Measurements from ENCODE around the gene C19orf85. TPM values are rescaled to one million over a fixed set of nuclear protein-coding genes. Genes with fewer than 3 reads are reported as not detected.

C19orf85 gene
- total RNA-seq, 1 experiment from 2014 or later: 0.23 TPM

DNA sequence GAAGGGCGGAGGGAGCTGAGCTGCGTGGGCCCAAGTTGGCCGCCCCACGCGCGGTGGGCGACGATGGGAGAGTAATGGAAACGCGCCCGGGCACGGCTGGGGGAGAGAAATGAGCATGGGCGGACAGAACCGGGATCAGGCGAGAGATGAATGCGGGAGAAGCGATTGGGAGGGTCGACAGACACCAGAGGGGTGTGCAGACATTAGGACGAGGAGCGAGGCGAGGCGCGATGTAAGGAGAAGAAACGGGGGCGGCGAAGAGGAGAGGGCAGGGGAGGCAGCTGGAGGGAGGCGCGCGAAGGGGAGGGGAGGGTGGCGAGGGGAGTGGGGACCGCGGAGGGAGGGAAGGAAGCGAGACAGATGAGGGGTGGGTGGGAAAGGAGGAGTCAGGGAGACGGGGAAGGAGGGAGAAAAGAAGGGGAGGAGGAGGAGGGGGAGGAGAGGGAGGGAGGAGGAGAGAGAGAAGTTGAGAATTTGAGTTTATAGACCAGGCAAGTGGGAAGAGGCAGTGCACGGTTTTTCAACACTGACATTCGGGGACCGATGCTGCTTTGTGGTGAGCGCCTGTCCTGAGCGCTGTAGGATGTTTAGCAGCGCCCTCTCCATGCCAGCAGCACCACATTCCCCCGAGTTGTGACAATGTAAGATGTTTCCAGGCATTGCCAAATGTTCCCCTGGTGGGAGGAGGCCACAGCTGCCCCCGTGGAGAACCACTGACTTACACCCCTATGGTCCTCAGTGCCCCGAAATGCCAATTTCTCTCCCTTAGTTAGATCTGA is 21.3 kb downstream of the C19orf85 start, which contains the start of gene SHISA7:
TSS of gene SHISA7 (minus strand) at position 256 of the 779 bp plus-strand sequence. CDS start 437 bp downstream, outside the sequence.
- DNase-seq (ENCODE audit: unreplicated experiment): no peak
- Mint-ChIP-seq H3K4me1 (ENCODE audit: insufficient read depth, unreplicated experiment) (peaks cover 37% of the 10 kb centered on the region), H3K27ac (ENCODE audit: low read depth, unreplicated experiment) (no peak within 1 kb of the TSS), H3K9me3 (ENCODE audit: unreplicated experiment) (no peaks in the 10 kb centered on the region), H3K4me3 (ENCODE audit: unreplicated experiment) (no peak within 1 kb of the TSS), H3K27me3 (ENCODE audit: insufficient read depth, unreplicated experiment) (peaks cover 66% of the 10 kb centered on the region), H3K36me3 (ENCODE audit: insufficient read depth, unreplicated experiment) (no peaks in the 10 kb centered on the region)
- no TSS peak for BruUV-seq (replicated peaks)
- intact Hi-C loops (cut with micrococcal nuclease): no loop called here
- ChIA-PET POLR2A (no interaction called here), CTCF (no interaction called here)
- TF ChIP-seq, protein P1, sequence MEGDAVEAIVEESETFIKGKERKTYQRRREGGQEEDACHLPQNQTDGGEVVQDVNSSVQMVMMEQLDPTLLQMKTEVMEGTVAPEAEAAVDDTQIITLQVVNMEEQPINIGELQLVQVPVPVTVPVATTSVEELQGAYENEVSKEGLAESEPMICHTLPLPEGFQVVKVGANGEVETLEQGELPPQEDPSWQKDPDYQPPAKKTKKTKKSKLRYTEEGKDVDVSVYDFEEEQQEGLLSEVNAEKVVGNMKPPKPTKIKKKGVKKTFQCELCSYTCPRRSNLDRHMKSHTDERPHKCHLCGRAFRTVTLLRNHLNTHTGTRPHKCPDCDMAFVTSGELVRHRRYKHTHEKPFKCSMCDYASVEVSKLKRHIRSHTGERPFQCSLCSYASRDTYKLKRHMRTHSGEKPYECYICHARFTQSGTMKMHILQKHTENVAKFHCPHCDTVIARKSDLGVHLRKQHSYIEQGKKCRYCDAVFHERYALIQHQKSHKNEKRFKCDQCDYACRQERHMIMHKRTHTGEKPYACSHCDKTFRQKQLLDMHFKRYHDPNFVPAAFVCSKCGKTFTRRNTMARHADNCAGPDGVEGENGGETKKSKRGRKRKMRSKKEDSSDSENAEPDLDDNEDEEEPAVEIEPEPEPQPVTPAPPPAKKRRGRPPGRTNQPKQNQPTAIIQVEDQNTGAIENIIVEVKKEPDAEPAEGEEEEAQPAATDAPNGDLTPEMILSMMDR (IDR thresholded peaks at IDR 0.05; ENCODE audit: unreplicated experiment): no peak

DNA sequence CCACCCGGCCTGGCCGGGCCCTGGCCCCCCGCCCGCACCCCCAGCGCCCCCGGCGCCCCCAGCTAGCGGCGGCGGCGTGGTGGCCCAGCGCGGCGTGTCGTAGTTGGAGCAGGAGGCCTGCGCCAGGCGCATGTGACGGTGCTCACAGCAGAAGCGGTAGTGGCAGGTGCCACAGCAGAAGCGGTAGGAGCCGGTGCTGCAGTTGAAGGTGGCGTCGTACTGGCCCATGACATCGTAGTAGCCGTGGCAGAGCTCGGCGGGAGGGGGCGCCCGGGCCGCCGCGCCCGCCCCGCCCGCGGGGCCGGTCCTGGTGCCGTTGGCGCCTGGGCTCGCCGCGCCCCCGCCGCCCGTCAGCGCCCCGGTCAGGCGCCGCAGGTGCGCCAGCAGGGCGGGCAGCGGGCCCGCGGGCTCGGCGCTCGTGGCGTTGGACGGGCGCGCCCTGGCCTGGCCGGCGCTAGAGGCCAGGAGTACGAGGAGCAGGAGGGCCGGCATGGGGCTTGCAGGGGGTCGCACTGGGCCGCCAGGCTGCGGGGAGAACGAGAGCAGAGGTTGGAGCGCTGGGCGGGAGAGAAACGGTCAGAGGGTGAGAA is 22.1 kb downstream of the C19orf85 start:
- H3K27me3 Mint-ChIP-seq (ENCODE audit: insufficient read depth, unreplicated experiment): peaks cover 66% of the 10 kb centered on the region
- H3K27ac Mint-ChIP-seq (ENCODE audit: low read depth, unreplicated experiment): no peak overlapping the region
- no TSS peak for BruUV-seq (replicated peaks)
- H3K4me3 Mint-ChIP-seq (ENCODE audit: unreplicated experiment): no peak overlapping the region
- CTCF ChIA-PET: interaction anchor here (1.1 kb wide), 1 partner anchor 13 kb away, joined by 6 read pairs; no protein-coding TSS in a partner anchor
- DNase-seq (ENCODE audit: unreplicated experiment): no peak
- H3K36me3 Mint-ChIP-seq (ENCODE audit: insufficient read depth, unreplicated experiment): no peaks in the 10 kb centered on the region
- peaks cover 40% of the 10 kb centered on the region for H3K4me1 Mint-ChIP-seq (ENCODE audit: insufficient read depth, unreplicated experiment)
- TF ChIP-seq, protein P1 (IDR thresholded peaks at IDR 0.05; ENCODE audit: unreplicated experiment): no peak
- no peaks in the 10 kb centered on the region for H3K9me3 Mint-ChIP-seq (ENCODE audit: unreplicated experiment)
- intact Hi-C loops (cut with micrococcal nuclease): no loop called here
- POLR2A ChIA-PET: no interaction called here

DNA sequence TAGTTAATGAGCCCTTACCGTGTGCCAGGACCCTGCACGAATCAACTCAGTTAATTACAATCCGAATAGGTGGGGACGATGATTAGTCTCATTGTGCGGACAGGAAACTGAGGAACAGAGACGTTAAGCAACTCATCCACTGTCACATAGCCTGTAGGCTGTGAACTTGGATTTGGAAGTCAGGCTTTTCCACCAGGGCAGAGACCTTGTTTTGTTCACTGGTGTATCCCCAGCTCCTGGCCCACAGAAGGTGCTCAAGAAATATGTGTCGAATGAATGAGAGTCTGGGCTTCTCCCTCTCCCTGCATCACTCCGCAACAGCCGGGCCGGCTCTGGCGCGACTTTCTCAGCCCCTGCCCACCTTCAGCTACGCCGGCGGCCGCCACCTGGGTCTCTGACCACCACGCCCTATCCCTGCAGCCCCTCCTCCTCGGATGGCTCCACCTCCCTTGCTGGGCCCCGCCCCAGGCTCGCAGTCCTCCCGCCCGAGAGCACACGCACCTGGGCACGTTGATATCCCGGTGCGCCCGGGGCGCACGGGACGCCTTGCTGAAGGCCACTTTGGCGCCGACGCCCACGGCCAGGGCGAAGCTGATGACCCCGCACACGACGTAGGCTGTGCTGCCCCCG is 22.7 kb downstream of the C19orf85 start:
- no peak overlapping the region for H3K27ac Mint-ChIP-seq (ENCODE audit: low read depth, unreplicated experiment)
- H3K36me3 Mint-ChIP-seq (ENCODE audit: insufficient read depth, unreplicated experiment): no peaks in the 10 kb centered on the region
- DNase-seq (ENCODE audit: unreplicated experiment): no peak
- no TSS peak for BruUV-seq (replicated peaks)
- intact Hi-C loops (cut with micrococcal nuclease): no loop called here
- peaks cover 43% of the 10 kb centered on the region for H3K4me1 Mint-ChIP-seq (ENCODE audit: insufficient read depth, unreplicated experiment)
- no peak overlapping the region for H3K4me3 Mint-ChIP-seq (ENCODE audit: unreplicated experiment)
- TF ChIP-seq, protein P1 (IDR thresholded peaks at IDR 0.05; ENCODE audit: unreplicated experiment): no peak
- H3K9me3 Mint-ChIP-seq (ENCODE audit: unreplicated experiment): no peaks in the 10 kb centered on the region
- CTCF ChIA-PET: interaction anchor here (1.1 kb wide), 1 partner anchor 13 kb away, joined by 6 read pairs; no protein-coding TSS in a partner anchor
- POLR2A ChIA-PET: no interaction called here
- H3K27me3 Mint-ChIP-seq (ENCODE audit: insufficient read depth, unreplicated experiment): peaks cover 66% of the 10 kb centered on the region

DNA sequence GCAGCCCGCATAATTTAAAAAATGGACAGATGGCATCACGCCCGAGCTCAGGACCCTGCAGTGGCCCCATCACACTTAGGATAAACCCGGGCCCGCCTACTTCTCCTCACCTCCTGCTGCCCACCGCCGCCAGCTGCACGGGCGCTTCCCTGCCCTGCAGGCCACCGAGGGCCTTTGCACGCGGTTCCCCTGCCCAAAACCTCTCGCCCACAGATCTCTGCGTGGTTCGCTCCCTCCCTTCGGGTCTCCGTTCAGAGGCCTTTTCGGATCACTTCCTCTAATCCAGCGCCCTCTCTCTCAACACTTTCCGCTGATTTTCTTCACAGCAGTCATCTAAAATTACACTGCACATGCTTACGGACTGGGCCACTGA is 23.2 kb downstream of the C19orf85 start:
- POLR2A ChIA-PET: no interaction called here

More for the DNA sequence above, 23.2 kb downstream of the C19orf85 start:
- BruUV-seq (replicated peaks): no TSS peak
- intact Hi-C loops (cut with micrococcal nuclease): no loop called here
- Mint-ChIP-seq H3K4me3 (ENCODE audit: unreplicated experiment) (no peak overlapping the region), H3K4me1 (ENCODE audit: insufficient read depth, unreplicated experiment) (peaks cover 43% of the 10 kb centered on the region), H3K27ac (ENCODE audit: low read depth, unreplicated experiment) (no peak overlapping the region), H3K27me3 (ENCODE audit: insufficient read depth, unreplicated experiment) (peaks cover 66% of the 10 kb centered on the region), H3K9me3 (ENCODE audit: unreplicated experiment) (no peaks in the 10 kb centered on the region), H3K36me3 (ENCODE audit: insufficient read depth, unreplicated experiment) (no peaks in the 10 kb centered on the region)
- TF ChIP-seq, protein P1 (IDR thresholded peaks at IDR 0.05; ENCODE audit: unreplicated experiment): no peak
- no peak for DNase-seq (ENCODE audit: unreplicated experiment)
- CTCF ChIA-PET: interaction anchor here (1.1 kb wide), 1 partner anchor 14 kb away, joined by 6 read pairs; no protein-coding TSS in a partner anchor

Measured in MCF 10A (cell line).